ENCODE measurements around the gene GON4L. TPM values are rescaled to one million over a fixed set of nuclear protein-coding genes. Genes with fewer than 3 reads are reported as not detected.
"Not testable (repeated sequence)": the region's sequence is repeated elsewhere in the genome, so short reads cannot be mapped to it uniquely, and the experiment has no call there.

The GON4L gene
- total RNA-seq, 1 experiment from 2014 or later, result 43.7 TPM

DNA sequence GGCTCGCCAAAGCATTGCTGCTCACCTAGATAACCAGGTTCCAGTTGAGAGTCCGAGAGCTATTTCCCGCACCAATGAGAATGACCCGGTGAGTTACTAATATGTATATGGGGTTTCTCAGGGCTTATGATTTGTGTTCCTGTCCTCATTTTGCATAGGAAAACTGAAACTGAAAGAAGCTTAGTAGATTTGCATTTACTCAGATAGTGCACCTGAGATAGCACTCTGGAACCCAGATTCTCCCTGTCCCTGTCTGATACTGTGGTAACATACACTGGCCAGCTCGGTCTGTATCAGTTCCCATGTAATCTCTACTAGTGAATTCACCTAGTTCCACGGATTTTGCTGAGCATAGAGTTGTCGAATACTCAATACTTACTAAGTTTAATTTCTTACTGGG, 140.0 kb downstream of the GON4L start:
- Mint-ChIP-seq H3K9me3 (ENCODE audit: unreplicated experiment) (no peaks in the 10 kb centered on the region), H3K36me3 (ENCODE audit: insufficient read depth, unreplicated experiment) (peaks cover 80% of the 10 kb centered on the region), H3K4me1 (ENCODE audit: low read depth, unreplicated experiment) (no peaks in the 10 kb centered on the region), H3K27me3 (ENCODE audit: insufficient read depth, unreplicated experiment) (no peaks in the 10 kb centered on the region), H3K27ac (ENCODE audit: unreplicated experiment) (no peak overlapping the region), H3K4me3 (ENCODE audit: unreplicated experiment) (no peak overlapping the region)
- POLR2A ChIA-PET, result no interaction called here
- no peaks in the 10 kb centered on the region for H3K27me3 ChIP-seq (replicated peaks; ENCODE audit: control insufficient read depth, insufficient read depth, low read length)
- H3K9me3 ChIP-seq, result no peaks in the 10 kb centered on the region
- H3K4me1 ChIP-seq, result no peaks in the 10 kb centered on the region
- no peak overlapping the region for H3K4me3 ChIP-seq (ENCODE audit: low read depth, low read length)
- CTCF ChIA-PET, result interaction anchor here (0.7 kb wide), 1 partner anchor 44 kb away, joined by 3 read pairs; no protein-coding TSS in a partner anchor
- intact Hi-C loops (cut with micrococcal nuclease; ENCODE audit: unreplicated experiment), result no loop called here
- TF ChIP-seq, protein P1, sequence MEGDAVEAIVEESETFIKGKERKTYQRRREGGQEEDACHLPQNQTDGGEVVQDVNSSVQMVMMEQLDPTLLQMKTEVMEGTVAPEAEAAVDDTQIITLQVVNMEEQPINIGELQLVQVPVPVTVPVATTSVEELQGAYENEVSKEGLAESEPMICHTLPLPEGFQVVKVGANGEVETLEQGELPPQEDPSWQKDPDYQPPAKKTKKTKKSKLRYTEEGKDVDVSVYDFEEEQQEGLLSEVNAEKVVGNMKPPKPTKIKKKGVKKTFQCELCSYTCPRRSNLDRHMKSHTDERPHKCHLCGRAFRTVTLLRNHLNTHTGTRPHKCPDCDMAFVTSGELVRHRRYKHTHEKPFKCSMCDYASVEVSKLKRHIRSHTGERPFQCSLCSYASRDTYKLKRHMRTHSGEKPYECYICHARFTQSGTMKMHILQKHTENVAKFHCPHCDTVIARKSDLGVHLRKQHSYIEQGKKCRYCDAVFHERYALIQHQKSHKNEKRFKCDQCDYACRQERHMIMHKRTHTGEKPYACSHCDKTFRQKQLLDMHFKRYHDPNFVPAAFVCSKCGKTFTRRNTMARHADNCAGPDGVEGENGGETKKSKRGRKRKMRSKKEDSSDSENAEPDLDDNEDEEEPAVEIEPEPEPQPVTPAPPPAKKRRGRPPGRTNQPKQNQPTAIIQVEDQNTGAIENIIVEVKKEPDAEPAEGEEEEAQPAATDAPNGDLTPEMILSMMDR (IDR thresholded peaks at IDR 0.05; ENCODE audit: insufficient read depth in 1 of 2, low read depth in 1 of 2, low read length in 1 of 2, severe bottlenecking in 1 of 2, unreplicated experiment in 1 of 2), result no peak
- no TSS peak for BruUV-seq (replicated peaks)
- H3K36me3 ChIP-seq (ENCODE audit: control insufficient read depth, insufficient read depth, low read length), result no peaks in the 10 kb centered on the region
- no peak for DNase-seq

DNA sequence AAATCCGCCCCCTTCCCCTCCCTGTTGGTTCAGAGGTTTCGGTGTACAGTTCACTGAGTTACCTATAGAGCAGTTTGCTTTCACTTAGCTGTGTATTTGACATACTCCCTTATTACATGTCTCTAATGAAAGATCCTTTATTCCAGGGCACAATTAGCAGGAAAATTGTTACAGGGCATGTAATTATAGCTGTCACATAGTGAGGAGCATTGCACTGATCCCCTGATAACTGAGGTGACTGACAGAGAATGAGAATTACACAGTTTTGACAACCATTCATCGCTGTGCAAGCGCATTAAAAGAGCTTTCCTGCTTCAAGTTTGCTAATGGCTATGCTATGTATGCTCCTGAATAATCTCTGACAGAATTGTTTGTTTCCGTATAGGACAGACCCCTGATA, 141.2 kb downstream of the GON4L start:
- Histone ChIP-seq H3K27me3 (replicated peaks; ENCODE audit: control insufficient read depth, insufficient read depth, low read length) (no peaks in the 10 kb centered on the region), H3K9me3 (no peaks in the 10 kb centered on the region), H3K4me3 (ENCODE audit: low read depth, low read length) (no peak overlapping the region), H3K36me3 (ENCODE audit: control insufficient read depth, insufficient read depth, low read length) (no peaks in the 10 kb centered on the region), H3K4me1 (no peaks in the 10 kb centered on the region)
- Mint-ChIP-seq H3K36me3 (ENCODE audit: insufficient read depth, unreplicated experiment) (peaks cover 79% of the 10 kb centered on the region), H3K4me3 (ENCODE audit: unreplicated experiment) (no peak overlapping the region), H3K27me3 (ENCODE audit: insufficient read depth, unreplicated experiment) (no peaks in the 10 kb centered on the region), H3K27ac (ENCODE audit: unreplicated experiment) (no peak overlapping the region), H3K9me3 (ENCODE audit: unreplicated experiment) (no peaks in the 10 kb centered on the region), H3K4me1 (ENCODE audit: low read depth, unreplicated experiment) (no peaks in the 10 kb centered on the region)
- intact Hi-C loops (cut with micrococcal nuclease; ENCODE audit: unreplicated experiment), result no loop called here
- DNase-seq, result no peak
- ChIA-PET POLR2A (interaction anchor here (0.6 kb wide), 1 partner anchor 26 kb away, joined by 3 read pairs; no protein-coding TSS in a partner anchor), CTCF (interaction anchor here (0.5 to 1.3 kb wide), 2 partner anchors 13 to 466 kb away, joined by 3 to 4 read pairs; no protein-coding TSS in a partner anchor)
- TF ChIP-seq, protein P1 (IDR thresholded peaks at IDR 0.05; ENCODE audit: insufficient read depth in 1 of 2, low read depth in 1 of 2, low read length in 1 of 2, severe bottlenecking in 1 of 2, unreplicated experiment in 1 of 2), result no peak
- no TSS peak for BruUV-seq (replicated peaks)

DNA sequence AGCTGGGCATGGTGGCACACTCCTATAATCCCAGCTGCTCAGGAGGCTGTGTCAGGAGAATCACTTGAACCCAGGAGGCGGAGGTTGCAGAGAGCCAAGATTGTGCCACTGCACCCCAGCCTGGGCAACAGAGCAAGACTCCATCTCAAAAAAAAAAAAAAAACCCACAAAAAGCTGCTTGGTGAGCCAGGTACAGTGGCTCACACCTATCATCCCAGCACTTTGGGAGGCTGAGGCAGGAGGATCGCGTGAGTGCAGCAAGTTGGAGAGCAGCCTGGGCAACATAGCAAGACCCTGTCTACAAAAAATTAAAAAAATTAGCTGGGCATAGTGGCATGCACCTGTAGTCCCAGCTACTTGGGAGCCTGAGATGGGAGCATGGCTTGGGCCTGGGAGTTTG, 142.0 kb downstream of the GON4L start:
- POLR2A ChIA-PET; H3K4me1 Mint-ChIP-seq (ENCODE audit: low read depth, unreplicated experiment); H3K9me3 ChIP-seq; H3K27ac Mint-ChIP-seq (ENCODE audit: unreplicated experiment); H3K36me3 ChIP-seq (ENCODE audit: control insufficient read depth, insufficient read depth, low read length); BruUV-seq (replicated peaks); H3K4me1 ChIP-seq; H3K27me3 Mint-ChIP-seq (ENCODE audit: insufficient read depth, unreplicated experiment); DNase-seq; H3K4me3 ChIP-seq (ENCODE audit: low read depth, low read length); H3K9me3 Mint-ChIP-seq (ENCODE audit: unreplicated experiment); intact Hi-C loops (cut with micrococcal nuclease; ENCODE audit: unreplicated experiment); H3K4me3 Mint-ChIP-seq (ENCODE audit: unreplicated experiment); H3K27me3 ChIP-seq (replicated peaks; ENCODE audit: control insufficient read depth, insufficient read depth, low read length): not testable (repeated sequence)
- H3K36me3 Mint-ChIP-seq (ENCODE audit: insufficient read depth, unreplicated experiment), result peaks cover 77% of the 10 kb centered on the region
- CTCF ChIA-PET, result interaction anchor here (0.5 to 1.3 kb wide), 3 partner anchors 14 to 542 kb away, joined by 3 to 4 read pairs (median 4); partner anchors contain the start of gene KRTCAP2

Measured in Caco-2 (cell line).